Measurements from ENCODE around the gene HSD11B2.
"Not testable (repeated sequence)": the region's sequence is repeated elsewhere in the genome, so short reads cannot be mapped to it uniquely, and the experiment has no call there.

The HSD11B2 gene

GRCh38 chr16:67400901-67401300 lies 30.0 kb upstream of the HSD11B2 start:
- intact Hi-C loops (cut with micrococcal nuclease), result no loop called here
- H3K36me3 Mint-ChIP-seq (ENCODE audit: low read depth), result no peaks in the 10 kb centered on the region
- peaks cover 54% of the 10 kb centered on the region for H3K27me3 Mint-ChIP-seq
- peaks cover 14% of the 10 kb centered on the region for H3K4me1 Mint-ChIP-seq (ENCODE audit: low read depth)
- no peak overlapping the region for H3K4me3 Mint-ChIP-seq
- H3K9me3 Mint-ChIP-seq, result no peaks in the 10 kb centered on the region
- no peak overlapping the region for H3K27ac Mint-ChIP-seq

DNA sequence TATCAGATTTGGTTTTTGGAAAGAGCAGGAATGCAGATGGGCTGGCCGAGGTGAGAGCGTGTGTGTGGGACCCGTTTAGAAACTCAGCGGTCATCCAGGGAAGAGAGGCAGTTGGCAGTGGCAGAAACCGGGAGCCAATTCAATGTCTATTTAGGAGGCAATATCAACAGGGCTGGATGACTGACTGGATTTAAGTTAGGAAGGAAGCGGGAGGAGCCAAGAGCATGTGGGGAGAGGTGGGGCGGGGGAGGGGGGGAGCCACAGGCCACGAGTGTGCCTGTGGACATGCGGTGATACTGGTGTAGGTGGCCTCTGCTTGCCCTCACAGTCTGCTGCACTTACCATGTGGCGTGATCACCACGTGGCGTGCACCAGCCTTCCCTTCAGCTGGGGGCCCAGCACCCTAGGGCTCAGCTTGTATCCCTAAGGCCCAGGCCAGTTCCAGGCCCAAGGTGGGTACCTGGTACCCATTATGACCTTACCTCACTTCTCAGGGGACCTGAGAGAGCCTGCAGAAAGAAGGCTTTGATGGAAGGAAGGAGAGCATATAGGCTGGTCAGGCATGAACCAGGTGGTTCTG lies 26.9 kb upstream of the HSD11B2 start:
- Mint-ChIP-seq H3K4me1 (ENCODE audit: low read depth) (peaks cover 14% of the 10 kb centered on the region), H3K36me3 (ENCODE audit: low read depth) (no peaks in the 10 kb centered on the region), H3K27me3 (peaks cover 40% of the 10 kb centered on the region), H3K27ac (no peak overlapping the region), H3K4me3 (no peak overlapping the region), H3K9me3 (no peaks in the 10 kb centered on the region)
- intact Hi-C loops (cut with micrococcal nuclease), result no loop called here

- Mint-ChIP-seq H3K9me3 (no peaks in the 10 kb centered on the region), H3K4me1 (ENCODE audit: low read depth) (peaks cover 8% of the 10 kb centered on the region), H3K4me3 (no peak overlapping the region), H3K27ac (no peak overlapping the region), H3K27me3 (peaks cover 33% of the 10 kb centered on the region), H3K36me3 (ENCODE audit: low read depth) (no peaks in the 10 kb centered on the region)
- intact Hi-C loops (cut with micrococcal nuclease), result no loop called here
Measured at GRCh38 chr16:67404740-67405226, 26.1 kb upstream of the HSD11B2 start.

DNA sequence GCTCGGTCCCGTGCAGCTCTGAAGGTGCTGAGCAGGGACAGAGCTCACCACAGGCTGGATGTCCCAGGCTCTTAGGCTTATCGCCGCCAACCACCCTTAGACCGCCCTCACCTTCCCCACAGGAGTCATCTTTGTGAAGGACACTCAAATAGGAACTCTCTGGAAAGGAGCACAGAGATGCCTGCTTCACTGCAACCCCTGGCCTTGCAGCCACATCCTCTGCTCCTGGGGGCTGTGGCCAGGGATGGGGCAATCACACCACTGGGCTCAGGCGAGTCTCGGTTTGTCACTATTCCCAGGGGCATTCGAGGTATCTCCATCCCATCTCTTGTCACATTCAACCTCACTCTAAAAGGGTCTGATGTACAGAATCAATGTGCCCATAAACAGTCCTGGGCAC lies 25.6 kb upstream of the HSD11B2 start:
- intact Hi-C loops (cut with micrococcal nuclease), result no loop called here
- no peak overlapping the region for H3K4me3 Mint-ChIP-seq
- H3K36me3 Mint-ChIP-seq (ENCODE audit: low read depth), result no peaks in the 10 kb centered on the region
- H3K27me3 Mint-ChIP-seq, result peaks cover 37% of the 10 kb centered on the region
- H3K4me1 Mint-ChIP-seq (ENCODE audit: low read depth), result peaks cover 8% of the 10 kb centered on the region
- no peak overlapping the region for H3K27ac Mint-ChIP-seq
- no peaks in the 10 kb centered on the region for H3K9me3 Mint-ChIP-seq

- peaks cover 8% of the 10 kb centered on the region for H3K4me1 Mint-ChIP-seq (ENCODE audit: low read depth)
- no peaks in the 10 kb centered on the region for H3K9me3 Mint-ChIP-seq
- H3K36me3 Mint-ChIP-seq (ENCODE audit: low read depth), result no peaks in the 10 kb centered on the region
- intact Hi-C loops (cut with micrococcal nuclease), result no loop called here
- H3K27me3 Mint-ChIP-seq, result peaks cover 29% of the 10 kb centered on the region
- H3K4me3 Mint-ChIP-seq, result no peak overlapping the region
- no peak overlapping the region for H3K27ac Mint-ChIP-seq
Measured at GRCh38 chr16:67406111-67406971, 24.6 kb upstream of the HSD11B2 start.

DNA sequence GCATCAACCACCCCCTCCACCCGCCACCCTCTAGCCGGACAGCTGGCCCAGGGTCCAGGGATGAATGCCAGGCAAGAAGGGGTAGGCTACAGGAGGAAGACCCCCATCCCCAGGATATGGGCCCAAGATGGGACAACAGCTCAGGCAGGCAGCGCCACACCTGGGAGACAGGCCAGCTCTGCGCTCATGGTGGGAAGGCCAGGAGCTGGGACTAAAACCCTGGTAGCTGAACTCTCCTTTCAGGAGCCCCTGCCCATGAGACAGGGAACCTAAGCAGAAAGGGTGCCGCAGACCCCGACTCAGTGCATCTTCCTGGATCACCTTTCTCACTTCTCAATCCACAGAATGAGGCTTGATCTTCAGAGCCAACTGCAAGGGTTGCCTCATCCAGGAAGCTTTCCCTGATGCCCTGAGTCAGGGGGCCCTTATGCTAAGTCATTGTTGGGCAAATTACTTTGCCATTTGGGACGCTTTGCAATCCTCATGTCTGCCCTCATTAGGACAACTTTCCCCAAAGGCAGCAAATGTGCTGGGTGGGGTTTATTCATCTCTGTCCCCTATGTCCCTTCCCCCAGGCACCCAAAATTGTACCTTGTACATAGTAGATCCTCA lies 23.6 kb upstream of the HSD11B2 start:
- Mint-ChIP-seq H3K27me3 (peaks cover 22% of the 10 kb centered on the region), H3K4me1 (ENCODE audit: low read depth) (peaks cover 8% of the 10 kb centered on the region), H3K36me3 (ENCODE audit: low read depth) (no peaks in the 10 kb centered on the region), H3K27ac (no peak overlapping the region), H3K4me3 (no peak overlapping the region), H3K9me3 (no peaks in the 10 kb centered on the region)
- intact Hi-C loops (cut with micrococcal nuclease), result no loop called here

- intact Hi-C loops (cut with micrococcal nuclease), result no loop called here
- Mint-ChIP-seq H3K4me3 (no peak overlapping the region), H3K36me3 (ENCODE audit: low read depth) (no peaks in the 10 kb centered on the region), H3K27me3 (peaks cover 24% of the 10 kb centered on the region), H3K9me3 (no peaks in the 10 kb centered on the region), H3K4me1 (ENCODE audit: low read depth) (peaks cover 8% of the 10 kb centered on the region), H3K27ac (no peak overlapping the region)
Measured at GRCh38 chr16:67407788-67408452, 23.0 kb upstream of the HSD11B2 start.

GRCh38 chr16:67409631-67410030 lies 21.3 kb upstream of the HSD11B2 start:
- no peaks in the 10 kb centered on the region for H3K9me3 Mint-ChIP-seq
- H3K27ac Mint-ChIP-seq, result no peak overlapping the region
- H3K4me1 Mint-ChIP-seq (ENCODE audit: low read depth), result peaks cover 17% of the 10 kb centered on the region
- H3K36me3 Mint-ChIP-seq (ENCODE audit: low read depth), result no peaks in the 10 kb centered on the region
- H3K27me3 Mint-ChIP-seq, result peaks cover 25% of the 10 kb centered on the region
- intact Hi-C loops (cut with micrococcal nuclease), result loop anchor here (5.0 kb wide), 1 partner anchor 37 kb away; no protein-coding TSS in a partner anchor
- no peak overlapping the region for H3K4me3 Mint-ChIP-seq

DNA sequence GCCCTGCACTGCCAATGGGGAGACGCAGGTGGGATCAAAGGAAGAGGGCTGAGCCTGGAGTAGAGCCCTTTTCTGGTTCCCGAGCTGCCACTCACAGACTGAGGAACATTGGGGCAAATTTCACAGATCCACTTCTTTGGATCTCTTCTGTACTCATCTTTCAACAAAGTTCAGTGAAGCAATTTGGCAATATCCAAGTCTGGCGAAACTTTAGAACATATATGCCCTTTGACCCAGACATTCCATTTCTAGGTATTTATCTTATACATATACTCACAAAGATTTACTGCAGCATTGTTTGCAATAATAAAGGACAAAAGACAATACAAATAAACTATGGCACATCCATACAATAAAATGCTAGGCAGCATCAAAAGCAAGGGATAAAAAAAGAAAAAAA lies 19.6 kb upstream of the HSD11B2 start:
- H3K27me3 Mint-ChIP-seq, result peaks cover 23% of the 10 kb centered on the region
- H3K27ac Mint-ChIP-seq, result no peak overlapping the region
- H3K4me1 Mint-ChIP-seq (ENCODE audit: low read depth), result peaks cover 27% of the 10 kb centered on the region
- H3K4me3 Mint-ChIP-seq, result no peak overlapping the region
- no peaks in the 10 kb centered on the region for H3K36me3 Mint-ChIP-seq (ENCODE audit: low read depth)
- no peaks in the 10 kb centered on the region for H3K9me3 Mint-ChIP-seq
- intact Hi-C loops (cut with micrococcal nuclease), result loop anchor here (5.0 kb wide), 1 partner anchor 39 kb away; no protein-coding TSS in a partner anchor

GRCh38 chr16:67412294-67412693 lies 18.6 kb upstream of the HSD11B2 start:
- H3K27me3 Mint-ChIP-seq, result peaks cover 32% of the 10 kb centered on the region
- no peak overlapping the region for H3K27ac Mint-ChIP-seq
- peaks cover 32% of the 10 kb centered on the region for H3K4me1 Mint-ChIP-seq (ENCODE audit: low read depth)
- H3K9me3 Mint-ChIP-seq, result no peaks in the 10 kb centered on the region
- H3K4me3 Mint-ChIP-seq, result no peak overlapping the region
- H3K36me3 Mint-ChIP-seq (ENCODE audit: low read depth), result no peaks in the 10 kb centered on the region
- intact Hi-C loops (cut with micrococcal nuclease), result loop anchor here (5.0 kb wide), 1 partner anchor 40 kb away; no protein-coding TSS in a partner anchor

DNA sequence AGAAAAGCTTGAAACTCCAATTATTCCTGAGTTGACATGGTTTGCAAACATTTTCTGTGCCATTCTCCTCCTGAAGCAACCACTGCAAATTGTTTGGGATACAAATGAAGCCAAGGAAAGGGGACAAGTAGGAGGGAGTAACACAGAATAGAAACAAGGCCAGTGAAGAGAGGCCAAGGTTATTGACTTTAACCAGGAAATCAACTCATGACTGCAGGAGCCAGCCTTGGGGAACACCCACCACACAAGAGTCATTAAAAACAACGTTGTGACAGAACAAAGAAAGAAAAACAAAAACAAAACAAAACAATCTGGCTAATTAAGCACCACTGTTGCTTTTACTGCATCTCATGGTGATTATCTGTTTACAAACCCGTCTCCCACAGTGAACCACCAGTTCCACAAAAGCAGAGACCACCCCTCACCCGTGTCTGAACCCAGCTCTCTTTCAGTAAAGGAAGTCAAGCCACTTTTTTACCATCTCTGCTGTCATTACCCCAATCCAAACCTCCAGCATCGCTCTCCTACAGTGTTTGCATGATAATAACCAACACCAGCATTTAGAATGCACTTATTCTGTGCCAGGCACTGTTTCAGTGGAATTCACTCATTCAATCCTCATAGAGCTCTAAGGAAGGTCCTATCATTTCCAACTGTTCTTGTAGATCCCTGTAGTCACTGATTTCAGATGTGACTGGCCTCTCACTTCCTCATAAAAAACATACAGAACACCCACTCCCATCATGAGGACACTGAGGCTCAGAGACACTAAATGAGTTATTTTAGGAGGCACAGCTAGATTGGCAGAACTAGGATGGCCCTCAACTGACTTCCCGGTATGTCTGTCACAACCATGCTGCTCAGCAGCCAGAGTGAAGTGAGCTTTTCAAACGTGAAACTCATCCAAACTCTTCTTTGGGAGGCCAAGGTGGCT lies 16.7 kb upstream of the HSD11B2 start:
- Mint-ChIP-seq H3K4me3 (no peak overlapping the region), H3K4me1 (ENCODE audit: low read depth) (peaks cover 24% of the 10 kb centered on the region), H3K9me3 (no peaks in the 10 kb centered on the region), H3K36me3 (ENCODE audit: low read depth) (no peaks in the 10 kb centered on the region), H3K27ac (peak overlapping the region; percentile 71), H3K27me3 (peaks cover 41% of the 10 kb centered on the region)
- intact Hi-C loops (cut with micrococcal nuclease), result loop anchor here (5.0 kb wide), 1 partner anchor 42 kb away; no protein-coding TSS in a partner anchor

DNA sequence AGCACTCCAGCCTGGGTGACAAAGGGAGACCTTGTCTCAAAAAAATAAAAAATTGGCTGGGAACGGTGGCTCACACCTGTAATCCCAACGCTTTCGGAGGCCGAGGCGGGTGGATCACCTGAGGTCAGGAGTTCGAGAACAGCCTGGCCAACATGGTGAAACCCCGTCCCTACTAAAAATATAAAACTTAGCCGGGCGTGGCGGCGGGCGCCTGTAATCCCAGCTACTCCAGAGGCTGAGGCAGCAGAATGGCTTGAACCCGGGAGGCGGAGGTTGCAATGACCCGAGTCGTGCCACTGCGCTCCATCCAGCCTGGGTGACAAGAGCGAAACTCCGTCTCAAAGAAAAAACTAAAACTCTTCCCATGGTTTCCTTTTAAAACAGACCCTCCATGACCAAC lies 15.5 kb upstream of the HSD11B2 start:
- intact Hi-C loops (cut with micrococcal nuclease); H3K36me3 Mint-ChIP-seq (ENCODE audit: low read depth); H3K9me3 Mint-ChIP-seq: not testable (repeated sequence)
- peaks cover 44% of the 10 kb centered on the region for H3K27me3 Mint-ChIP-seq
- H3K27ac Mint-ChIP-seq, result peak overlapping the region; percentile 18
- H3K4me1 Mint-ChIP-seq (ENCODE audit: low read depth), result peaks cover 24% of the 10 kb centered on the region
- peak overlapping the region; percentile 75 for H3K4me3 Mint-ChIP-seq
